ENCODE data around the gene AATK. TPM values are rescaled to one million over a fixed set of nuclear protein-coding genes. Genes with fewer than 3 reads are reported as not detected.

The AATK gene
- total and polyA plus RNA-seq, 9 of the 15 experiments (the other 6 are each of a cell fraction or from before 2014, with no cell fraction given), result 0.11 to 0.55 (median 0.38) TPM; not detected in 5

GRCh38 chr17:81097943-81098308 is 68.1 kb downstream of the AATK start (continued):
- TF ChIP-seq E2F6 (IDR thresholded peaks at IDR 0.05; ENCODE audit: borderline replicate concordance in 1 of 2, extremely low read depth in 1 of 2, insufficient read depth in 1 of 2, insufficient read length in 1 of 2, low read depth in 1 of 2, low read length in 1 of 2, poor library complexity in 1 of 2, severe bottlenecking in 1 of 2) (no peak), KAT7 (CRISPR knock-in tag; IDR thresholded peaks at IDR 0.05; ENCODE audit: borderline replicate concordance) (0 out of 2 replicates have a peak, but pooled peaks have one; percentile 18), ZNF23 (CRISPR knock-in tag; IDR thresholded peaks at IDR 0.05) (no peak), ZNF584 (CRISPR knock-in tag; IDR thresholded peaks at IDR 0.05; ENCODE audit: low read depth) (0 out of 2 replicates have a peak, but pooled peaks have one; percentile 19), SAFB (IDR thresholded peaks at IDR 0.05; ENCODE audit: borderline replicate concordance, low read depth, low read length) (no peak), DNMT1 (IDR thresholded peaks at IDR 0.05) (no peak), TOE1 (IDR thresholded peaks at IDR 0.05; ENCODE audit: borderline replicate concordance) (no peak), TOE1 (CRISPR knock-in tag; IDR thresholded peaks at IDR 0.05; ENCODE audit: borderline replicate concordance, low read depth) (no peak), ZBTB5 (IDR thresholded peaks at IDR 0.05) (no peak), GABPB1 (CRISPR knock-in tag; IDR thresholded peaks at IDR 0.05) (no peak), IRF2 (CRISPR knock-in tag; IDR thresholded peaks at IDR 0.05) (no peak), ZNF507 (tag; conservative IDR thresholded peaks at IDR 0.05) (no peak), ZNF436 (CRISPR knock-in tag; IDR thresholded peaks at IDR 0.05) (no peak), IFI16 (CRISPR knock-in tag; IDR thresholded peaks at IDR 0.05) (no peak), NR2C1 (IDR thresholded peaks at IDR 0.05) (no peak), NR2C1 (tag; IDR thresholded peaks at IDR 0.05) (0 out of 2 replicates have a peak, but pooled peaks have one; percentile 9), HDAC3 (IDR thresholded peaks at IDR 0.05; ENCODE audit: borderline replicate concordance, partially characterized antibody) (no peak), MBD2 (IDR thresholded peaks at IDR 0.05; ENCODE audit: borderline replicate concordance, low read depth) (no peak), ZFP91 (CRISPR knock-in tag; IDR thresholded peaks at IDR 0.05) (no peak), LEF1 (IDR thresholded peaks at IDR 0.05) (0 out of 2 replicates have a peak, but pooled peaks have one; percentile 36), ZNF140 (CRISPR knock-in tag; IDR thresholded peaks at IDR 0.05) (no peak), CBX1 (IDR thresholded peaks at IDR 0.05; ENCODE audit: low read depth) (no peak)
- TF ChIP-seq, protein P1, sequence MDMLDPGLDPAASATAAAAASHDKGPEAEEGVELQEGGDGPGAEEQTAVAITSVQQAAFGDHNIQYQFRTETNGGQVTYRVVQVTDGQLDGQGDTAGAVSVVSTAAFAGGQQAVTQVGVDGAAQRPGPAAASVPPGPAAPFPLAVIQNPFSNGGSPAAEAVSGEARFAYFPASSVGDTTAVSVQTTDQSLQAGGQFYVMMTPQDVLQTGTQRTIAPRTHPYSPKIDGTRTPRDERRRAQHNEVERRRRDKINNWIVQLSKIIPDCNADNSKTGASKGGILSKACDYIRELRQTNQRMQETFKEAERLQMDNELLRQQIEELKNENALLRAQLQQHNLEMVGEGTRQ (CRISPR knock-in tag; IDR thresholded peaks at IDR 0.05), result peak; percentile 47; the same call in 1 of the 2 replicates
- TF ChIP-seq, protein P2, sequence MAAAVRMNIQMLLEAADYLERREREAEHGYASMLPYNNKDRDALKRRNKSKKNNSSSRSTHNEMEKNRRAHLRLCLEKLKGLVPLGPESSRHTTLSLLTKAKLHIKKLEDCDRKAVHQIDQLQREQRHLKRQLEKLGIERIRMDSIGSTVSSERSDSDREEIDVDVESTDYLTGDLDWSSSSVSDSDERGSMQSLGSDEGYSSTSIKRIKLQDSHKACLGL (CRISPR knock-in tag; IDR thresholded peaks at IDR 0.05; ENCODE audit: borderline replicate concordance, poor library complexity, severe bottlenecking), result no peak
